WTC11 (cell line): Measurements from ENCODE around the gene GNAI3. TPM values are rescaled to one million over a fixed set of nuclear protein-coding genes. Genes with fewer than 3 reads are reported as not detected.

ENCODE experiments used
- ATAC-seq: fragments of 200-7000 bp; cut with Tn5 transposase; 2 replicates; pipeline ENCODE4 v1.10.0; 2021; ENCODE audit warnings: mild to moderate bottlenecking, moderate library complexity
- CTCF ChIA-PET: fragments of 300-600 bp; sonication (Branson Sonifier 250); formaldehyde crosslinking; loops from one replicate; lab custom pipeline; 2021; ENCODE audit warnings: antibody characterized with exemption; lab: Charles Lee
- POLR2A ChIA-PET: fragments of 350-600 bp; sonication (Branson Sonifier 250); formaldehyde crosslinking; loops from one replicate; lab custom pipeline; 2021; ENCODE audit warnings: antibody characterized with exemption; lab: Charles Lee
- DNase-seq: peaks from one replicate; pipeline ENCODE4 v3.0.0; 2021; ENCODE audit warnings: low spot score
- H3K27ac Mint-ChIP-seq: 2 replicates; pipeline ENCODE4 v1.8.0; 2021; ENCODE audit warnings: mixed read lengths
- H3K27me3 Mint-ChIP-seq: 2 replicates; pipeline ENCODE4 v1.8.0; 2021; ENCODE audit warnings: low read depth, mild to moderate bottlenecking, moderate library complexity, mixed read lengths
- H3K36me3 Mint-ChIP-seq: 2 replicates; pipeline ENCODE4 v1.8.0; 2021; ENCODE audit warnings: mixed read lengths
- H3K4me1 Mint-ChIP-seq: 2 replicates; pipeline ENCODE4 v1.8.0; 2022; ENCODE audit warnings: mixed read lengths
- H3K4me3 Mint-ChIP-seq: 2 replicates; pipeline ENCODE4 v1.8.0; 2021; ENCODE audit warnings: mild to moderate bottlenecking, moderate library complexity, mixed read lengths
- H3K9me3 Mint-ChIP-seq: 2 replicates; pipeline ENCODE4 v1.8.0; 2021; ENCODE audit warnings: mixed read lengths
- CREM ChIP-seq: sonication (generic); formaldehyde crosslinking; IDR thresholded peaks from 2 replicates; pipeline ENCODE4 v1.8.1; 2022; ENCODE audit warnings: mild to moderate bottlenecking, missing genetic modification reagents, moderate library complexity
- ELF4 ChIP-seq: sonication (generic); formaldehyde crosslinking; IDR thresholded peaks from 2 replicates; pipeline ENCODE4 v1.8.1; 2022; ENCODE audit warnings: low read depth, mild to moderate bottlenecking, moderate library complexity, missing genetic modification reagents
- GTF2I ChIP-seq: fragments of 250-450 bp; sonication (Bioruptor Pico); conservative IDR thresholded peaks from 2 replicates; pipeline ENCODE4 v1.4.0; 2021; ENCODE audit warnings: mild to moderate bottlenecking
- JUN ChIP-seq: sonication (generic); formaldehyde crosslinking; IDR thresholded peaks from 2 replicates; pipeline ENCODE4 v1.8.0; 2023; ENCODE audit warnings: mild to moderate bottlenecking, missing genetic modification reagents
- NR3C1 ChIP-seq: sonication (generic); formaldehyde crosslinking; conservative IDR thresholded peaks from 2 replicates; pipeline ENCODE4 v1.8.1; 2023; ENCODE audit warnings: low read depth, mild to moderate bottlenecking, missing genetic modification reagents
- SMAD3 ChIP-seq: sonication (generic); formaldehyde crosslinking; IDR thresholded peaks from 2 replicates; pipeline ENCODE4 v1.8.0; 2022; ENCODE audit warnings: missing genetic modification reagents, mild to moderate bottlenecking, borderline replicate concordance
- SP1 ChIP-seq: sonication (generic); formaldehyde crosslinking; conservative IDR thresholded peaks from 2 replicates; pipeline ENCODE4 v1.8.1; 2022; ENCODE audit warnings: missing genetic modification reagents
- TCF7 ChIP-seq: sonication (generic); formaldehyde crosslinking; IDR thresholded peaks from 2 replicates; pipeline ENCODE4 v1.8.0; 2022; ENCODE audit warnings: mild to moderate bottlenecking, low read depth, missing genetic modification reagents, moderate library complexity
- ZNF138 ChIP-seq: sonication (generic); formaldehyde crosslinking; conservative IDR thresholded peaks from 2 replicates; pipeline ENCODE4 v1.8.1; 2022; ENCODE audit warnings: mild to moderate bottlenecking, moderate library complexity, missing genetic modification reagents
- total RNA-seq: library from RNA; stranded (reverse); gene quantifications from 3 replicates; pipeline ENCODE4 v1.2.3, GENCODE V29; 2021
- TF ChIP-seq, protein P1 (sequence below): sonication (generic); formaldehyde crosslinking; IDR thresholded peaks from 2 replicates; pipeline ENCODE4 v1.8.1; 2023; ENCODE audit warnings: mild to moderate bottlenecking, missing genetic modification reagents, borderline replicate concordance
- TF ChIP-seq, protein P2 (sequence below): sonication (generic); formaldehyde crosslinking; IDR thresholded peaks from 2 replicates; pipeline ENCODE4 v1.8.0; 2022; ENCODE audit warnings: mild to moderate bottlenecking, missing genetic modification reagents
- TF ChIP-seq, protein P3 (sequence below): sonication (generic); formaldehyde crosslinking; IDR thresholded peaks from 2 replicates; pipeline ENCODE4 v1.8.1; 2023; ENCODE audit warnings: mild to moderate bottlenecking, missing genetic modification reagents, moderate library complexity
- TF ChIP-seq, protein P4 (sequence below): sonication (generic); formaldehyde crosslinking; IDR thresholded peaks from 2 replicates; pipeline ENCODE4 v1.8.1; 2022; ENCODE audit warnings: missing genetic modification reagents, borderline replicate concordance
- TF ChIP-seq, protein P5 (sequence below): fragments of 250-450 bp; sonication (Bioruptor Pico); IDR thresholded peaks from 2 replicates; pipeline ENCODE4 v1.9.0; 2021; ENCODE audit warnings: moderate library complexity, mild to moderate bottlenecking, inconsistent platforms, borderline replicate concordance

GNAI3 gene
- total RNA-seq, 1 experiment from 2014 or later, result 7.2 TPM

DNA sequence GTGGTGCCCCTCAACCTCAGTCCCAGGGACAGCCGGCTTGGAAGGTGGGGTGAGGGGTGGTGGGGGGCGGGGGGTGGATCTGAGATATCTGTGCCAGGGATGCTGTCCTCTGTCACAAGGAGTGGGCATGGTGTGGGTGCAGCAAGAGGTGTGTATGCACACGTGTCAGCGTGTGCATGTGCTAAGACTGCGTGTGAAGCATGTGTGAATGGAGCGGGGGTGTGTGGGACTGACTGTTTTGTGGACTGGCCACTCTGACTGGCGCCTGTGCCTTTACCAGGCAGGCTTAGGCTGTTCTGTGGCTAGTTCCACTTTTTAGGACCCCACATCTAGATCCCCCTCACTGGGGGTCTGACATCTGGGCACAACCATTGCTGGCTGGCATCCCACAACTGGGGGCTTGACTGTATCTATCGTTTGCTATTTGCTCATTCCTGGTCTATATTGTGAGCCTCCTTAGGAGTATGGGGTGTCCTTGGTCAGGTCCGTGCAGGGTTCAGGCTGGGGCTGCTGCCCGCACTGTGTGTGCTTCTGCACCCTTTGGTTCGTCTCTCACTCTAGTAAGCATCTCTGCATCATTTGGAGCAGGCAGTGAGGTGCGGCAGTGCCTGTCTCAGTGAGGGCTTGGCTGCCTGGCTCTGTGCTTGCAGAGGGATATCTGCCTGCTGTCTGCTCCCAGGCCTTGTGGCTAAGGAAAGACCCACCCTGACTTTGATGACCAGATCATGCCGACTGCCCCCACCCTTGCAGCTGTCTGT, 73.1 kb downstream of the GNAI3 start:
- H3K36me3 Mint-ChIP-seq, result no peaks in the 10 kb centered on the region
- no peaks in the 10 kb centered on the region for H3K9me3 Mint-ChIP-seq
- H3K27me3 Mint-ChIP-seq, result no peaks in the 10 kb centered on the region
- POLR2A ChIA-PET, result interaction anchor here (2.6 kb wide), 1 partner anchor 73 kb away, joined by 13 read pairs; the partner anchor contains the start of gene GNAI3
- H3K4me1 Mint-ChIP-seq, result peaks cover 46% of the 10 kb centered on the region
- H3K27ac Mint-ChIP-seq, result peak overlapping the region; percentile 79
- DNase-seq (no peak), ATAC-seq (no peak)
- TF ChIP-seq SP1 (CRISPR knock-in tag), result no peak
- no peak for TF ChIP-seq JUN (CRISPR knock-in tag)
- no peak for TF ChIP-seq SMAD3 (CRISPR knock-in tag)
- TF ChIP-seq, protein P1, sequence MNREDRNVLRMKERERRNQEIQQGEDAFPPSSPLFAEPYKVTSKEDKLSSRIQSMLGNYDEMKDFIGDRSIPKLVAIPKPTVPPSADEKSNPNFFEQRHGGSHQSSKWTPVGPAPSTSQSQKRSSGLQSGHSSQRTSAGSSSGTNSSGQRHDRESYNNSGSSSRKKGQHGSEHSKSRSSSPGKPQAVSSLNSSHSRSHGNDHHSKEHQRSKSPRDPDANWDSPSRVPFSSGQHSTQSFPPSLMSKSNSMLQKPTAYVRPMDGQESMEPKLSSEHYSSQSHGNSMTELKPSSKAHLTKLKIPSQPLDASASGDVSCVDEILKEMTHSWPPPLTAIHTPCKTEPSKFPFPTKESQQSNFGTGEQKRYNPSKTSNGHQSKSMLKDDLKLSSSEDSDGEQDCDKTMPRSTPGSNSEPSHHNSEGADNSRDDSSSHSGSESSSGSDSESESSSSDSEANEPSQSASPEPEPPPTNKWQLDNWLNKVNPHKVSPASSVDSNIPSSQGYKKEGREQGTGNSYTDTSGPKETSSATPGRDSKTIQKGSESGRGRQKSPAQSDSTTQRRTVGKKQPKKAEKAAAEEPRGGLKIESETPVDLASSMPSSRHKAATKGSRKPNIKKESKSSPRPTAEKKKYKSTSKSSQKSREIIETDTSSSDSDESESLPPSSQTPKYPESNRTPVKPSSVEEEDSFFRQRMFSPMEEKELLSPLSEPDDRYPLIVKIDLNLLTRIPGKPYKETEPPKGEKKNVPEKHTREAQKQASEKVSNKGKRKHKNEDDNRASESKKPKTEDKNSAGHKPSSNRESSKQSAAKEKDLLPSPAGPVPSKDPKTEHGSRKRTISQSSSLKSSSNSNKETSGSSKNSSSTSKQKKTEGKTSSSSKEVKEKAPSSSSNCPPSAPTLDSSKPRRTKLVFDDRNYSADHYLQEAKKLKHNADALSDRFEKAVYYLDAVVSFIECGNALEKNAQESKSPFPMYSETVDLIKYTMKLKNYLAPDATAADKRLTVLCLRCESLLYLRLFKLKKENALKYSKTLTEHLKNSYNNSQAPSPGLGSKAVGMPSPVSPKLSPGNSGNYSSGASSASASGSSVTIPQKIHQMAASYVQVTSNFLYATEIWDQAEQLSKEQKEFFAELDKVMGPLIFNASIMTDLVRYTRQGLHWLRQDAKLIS, result no peak
- CTCF ChIA-PET, result interaction anchor here (1.0 to 2.8 kb wide), 4 partner anchors 9 to 73 kb away, joined by 8 to 44 read pairs (median 30); partner anchors contain the start of gene GNAI3
- H3K4me3 Mint-ChIP-seq, result peak overlapping the region; percentile 97

DNA sequence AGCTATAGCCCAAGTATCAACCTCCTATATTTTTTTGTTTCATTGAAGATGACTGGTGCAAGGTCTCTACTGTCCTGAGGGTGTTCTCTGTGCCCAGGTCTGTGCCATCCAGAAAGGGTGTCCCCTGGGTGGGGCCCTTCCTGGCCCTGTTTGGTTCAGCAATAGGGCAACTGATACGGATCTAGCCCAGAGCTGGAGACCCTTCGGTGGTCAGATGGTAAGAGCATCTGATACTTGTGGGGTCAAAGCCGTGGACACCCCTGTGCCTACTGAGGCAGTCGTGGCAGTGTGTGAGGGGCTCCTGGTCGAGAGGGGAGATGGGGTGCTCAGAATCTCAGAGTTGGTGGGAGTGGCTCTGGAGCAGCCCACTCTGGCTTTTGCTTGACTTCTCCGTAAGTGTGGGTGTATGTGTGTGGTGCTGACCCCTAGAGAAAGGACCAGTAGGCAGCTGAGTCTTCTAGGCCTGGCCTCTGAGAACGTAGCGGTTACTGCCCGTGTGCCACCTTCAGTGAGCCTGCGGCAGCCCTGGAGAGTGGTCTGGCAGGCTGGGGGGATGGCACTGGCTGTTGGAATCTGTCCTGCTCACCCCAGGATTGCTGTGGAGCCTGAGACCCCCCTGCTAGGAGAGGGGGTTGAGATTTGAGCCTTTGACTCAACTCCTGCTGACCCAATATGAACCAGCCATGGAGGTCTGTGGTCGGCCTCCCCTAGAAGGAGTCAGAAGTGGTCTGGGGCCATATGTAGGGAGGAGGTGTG, 73.9 kb downstream of the GNAI3 start:
- ATAC-seq (no peak), DNase-seq (no peak)
- no peaks in the 10 kb centered on the region for H3K9me3 Mint-ChIP-seq
- TF ChIP-seq, protein P2, sequence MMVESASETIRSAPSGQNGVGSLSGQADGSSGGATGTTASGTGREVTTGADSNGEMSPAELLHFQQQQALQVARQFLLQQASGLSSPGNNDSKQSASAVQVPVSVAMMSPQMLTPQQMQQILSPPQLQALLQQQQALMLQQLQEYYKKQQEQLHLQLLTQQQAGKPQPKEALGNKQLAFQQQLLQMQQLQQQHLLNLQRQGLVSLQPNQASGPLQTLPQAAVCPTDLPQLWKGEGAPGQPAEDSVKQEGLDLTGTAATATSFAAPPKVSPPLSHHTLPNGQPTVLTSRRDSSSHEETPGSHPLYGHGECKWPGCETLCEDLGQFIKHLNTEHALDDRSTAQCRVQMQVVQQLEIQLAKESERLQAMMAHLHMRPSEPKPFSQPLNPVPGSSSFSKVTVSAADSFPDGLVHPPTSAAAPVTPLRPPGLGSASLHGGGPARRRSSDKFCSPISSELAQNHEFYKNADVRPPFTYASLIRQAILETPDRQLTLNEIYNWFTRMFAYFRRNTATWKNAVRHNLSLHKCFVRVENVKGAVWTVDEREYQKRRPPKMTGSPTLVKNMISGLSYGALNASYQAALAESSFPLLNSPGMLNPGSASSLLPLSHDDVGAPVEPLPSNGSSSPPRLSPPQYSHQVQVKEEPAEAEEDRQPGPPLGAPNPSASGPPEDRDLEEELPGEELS (CRISPR knock-in tag), result no peak
- TF ChIP-seq GTF2I, result no peak
- TF ChIP-seq, protein P3, sequence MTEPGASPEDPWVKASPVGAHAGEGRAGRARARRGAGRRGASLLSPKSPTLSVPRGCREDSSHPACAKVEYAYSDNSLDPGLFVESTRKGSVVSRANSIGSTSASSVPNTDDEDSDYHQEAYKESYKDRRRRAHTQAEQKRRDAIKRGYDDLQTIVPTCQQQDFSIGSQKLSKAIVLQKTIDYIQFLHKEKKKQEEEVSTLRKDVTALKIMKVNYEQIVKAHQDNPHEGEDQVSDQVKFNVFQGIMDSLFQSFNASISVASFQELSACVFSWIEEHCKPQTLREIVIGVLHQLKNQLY (CRISPR knock-in tag), result no peak
- TF ChIP-seq CREM (CRISPR knock-in tag), result no peak
- TF ChIP-seq TCF7 (CRISPR knock-in tag), result no peak
- no peak for TF ChIP-seq ZNF138 (CRISPR knock-in tag)
- ChIA-PET CTCF (interaction anchor here (1.0 to 4.7 kb wide), 3 partner anchors 8 to 90 kb away, joined by 3 to 31 read pairs (median 8); no protein-coding TSS in a partner anchor), POLR2A (no interaction called here)
- peak overlapping the region; percentile 97 for H3K4me3 Mint-ChIP-seq
- H3K4me1 Mint-ChIP-seq, result peaks cover 38% of the 10 kb centered on the region
- 0 out of 2 replicates have a peak, but pooled peaks cover under 1% of the 10 kb centered on the region for H3K36me3 Mint-ChIP-seq
- H3K27me3 Mint-ChIP-seq, result no peaks in the 10 kb centered on the region
- H3K27ac Mint-ChIP-seq, result peak overlapping the region; percentile 79

DNA sequence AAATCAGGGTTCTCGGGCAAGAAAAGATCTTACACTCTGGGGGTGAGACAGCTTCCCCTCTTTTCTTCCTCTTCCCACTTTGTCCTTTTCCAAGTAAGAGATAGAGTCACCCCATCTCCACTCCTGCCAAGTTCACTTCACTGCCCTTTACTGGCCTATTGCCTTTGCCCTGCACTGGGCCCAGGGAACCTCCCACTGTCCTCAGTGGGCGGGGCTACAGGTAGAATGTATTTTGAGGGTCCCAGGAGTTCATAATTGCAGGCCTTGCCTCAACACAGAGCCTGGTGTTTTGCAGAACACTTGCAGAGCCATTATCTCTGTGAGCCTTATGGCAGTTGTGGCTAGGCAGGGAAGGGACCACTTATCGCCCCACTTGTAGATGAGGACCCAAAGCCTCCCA, 74.5 kb downstream of the GNAI3 start:
- Mint-ChIP-seq H3K27me3 (no peaks in the 10 kb centered on the region), H3K4me3 (no peak overlapping the region), H3K36me3 (peaks cover 6% of the 10 kb centered on the region), H3K4me1 (peaks cover 34% of the 10 kb centered on the region), H3K27ac (peak overlapping the region; percentile 27; the same call in 1 of the 2 replicates), H3K9me3 (no peaks in the 10 kb centered on the region)
- POLR2A ChIA-PET, result no interaction called here
- CTCF ChIA-PET, result interaction anchor here (1.4 to 4.7 kb wide), 2 partner anchors 17 to 90 kb away, joined by 3 to 31 read pairs; no protein-coding TSS in a partner anchor
- ATAC-seq, result no peak
- DNase-seq, result no peak
- TF ChIP-seq, protein P4, sequence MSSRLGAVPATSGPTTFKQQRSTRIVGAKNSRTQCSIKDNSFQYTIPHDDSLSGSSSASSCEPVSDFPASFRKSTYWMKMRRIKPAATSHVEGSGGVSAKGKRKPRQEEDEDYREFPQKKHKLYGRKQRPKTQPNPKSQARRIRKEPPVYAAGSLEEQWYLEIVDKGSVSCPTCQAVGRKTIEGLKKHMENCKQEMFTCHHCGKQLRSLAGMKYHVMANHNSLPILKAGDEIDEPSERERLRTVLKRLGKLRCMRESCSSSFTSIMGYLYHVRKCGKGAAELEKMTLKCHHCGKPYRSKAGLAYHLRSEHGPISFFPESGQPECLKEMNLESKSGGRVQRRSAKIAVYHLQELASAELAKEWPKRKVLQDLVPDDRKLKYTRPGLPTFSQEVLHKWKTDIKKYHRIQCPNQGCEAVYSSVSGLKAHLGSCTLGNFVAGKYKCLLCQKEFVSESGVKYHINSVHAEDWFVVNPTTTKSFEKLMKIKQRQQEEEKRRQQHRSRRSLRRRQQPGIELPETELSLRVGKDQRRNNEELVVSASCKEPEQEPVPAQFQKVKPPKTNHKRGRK (CRISPR knock-in tag), result no peak
- no peak for TF ChIP-seq NR3C1 (CRISPR knock-in tag)
- no peak for TF ChIP-seq ELF4 (CRISPR knock-in tag)
- TF ChIP-seq, protein P5, sequence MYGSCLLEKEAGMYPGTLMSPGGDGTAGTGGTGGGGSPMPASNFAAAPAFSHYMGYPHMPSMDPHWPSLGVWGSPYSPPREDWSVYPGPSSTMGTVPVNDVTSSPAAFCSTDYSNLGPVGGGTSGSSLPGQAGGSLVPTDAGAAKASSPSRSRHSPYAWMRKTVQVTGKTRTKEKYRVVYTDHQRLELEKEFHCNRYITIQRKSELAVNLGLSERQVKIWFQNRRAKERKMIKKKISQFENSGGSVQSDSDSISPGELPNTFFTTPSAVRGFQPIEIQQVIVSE (CRISPR knock-in tag), result no peak
- TF ChIP-seq, protein P3 (CRISPR knock-in tag), result no peak
- TF ChIP-seq, protein P1, result no peak
